Measurements from ENCODE around the gene OLIG1.

Gene OLIG1

DNA sequence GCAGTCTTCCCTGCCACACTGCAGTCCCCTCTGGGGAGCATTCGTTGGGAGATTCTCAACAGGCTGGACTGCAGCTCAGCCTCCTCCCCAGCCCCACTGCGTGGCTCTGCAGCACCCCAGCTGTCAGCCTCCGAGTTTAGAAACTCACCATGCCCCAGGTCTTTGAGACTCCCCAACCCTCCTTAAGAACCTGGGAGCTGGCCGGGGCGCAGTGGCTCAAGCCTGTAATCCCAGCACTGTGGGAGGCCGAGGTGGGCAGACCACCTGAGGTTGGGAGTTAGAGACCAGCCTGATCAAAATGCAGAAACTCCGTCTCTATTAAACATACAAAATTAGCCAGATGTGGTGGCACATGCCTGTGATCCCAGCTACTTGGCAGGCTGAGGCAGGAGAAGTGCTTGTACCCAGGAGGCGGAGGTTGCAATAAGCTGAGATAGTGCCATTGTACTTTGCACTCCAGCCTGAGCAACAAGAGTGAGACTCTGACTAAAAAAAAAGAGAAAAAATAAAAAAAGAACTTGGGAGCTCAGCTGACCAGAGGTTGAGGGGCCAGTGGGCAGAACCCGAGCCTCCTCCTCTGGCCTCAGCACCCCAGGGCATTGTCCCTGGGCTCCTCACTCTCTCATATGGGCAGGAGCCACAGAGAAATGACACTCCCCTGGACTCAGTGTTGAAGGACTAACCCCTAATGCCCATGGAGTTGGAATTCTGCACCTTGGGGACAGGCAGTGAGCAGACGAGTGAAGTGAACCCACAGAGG, 38.6 kb upstream of the OLIG1 start:
- no peak for DNase-seq

- no peak for DNase-seq
These were observed 37.4 kb upstream of the OLIG1 start for GRCh38 chr21:33032434-33033047.

DNA sequence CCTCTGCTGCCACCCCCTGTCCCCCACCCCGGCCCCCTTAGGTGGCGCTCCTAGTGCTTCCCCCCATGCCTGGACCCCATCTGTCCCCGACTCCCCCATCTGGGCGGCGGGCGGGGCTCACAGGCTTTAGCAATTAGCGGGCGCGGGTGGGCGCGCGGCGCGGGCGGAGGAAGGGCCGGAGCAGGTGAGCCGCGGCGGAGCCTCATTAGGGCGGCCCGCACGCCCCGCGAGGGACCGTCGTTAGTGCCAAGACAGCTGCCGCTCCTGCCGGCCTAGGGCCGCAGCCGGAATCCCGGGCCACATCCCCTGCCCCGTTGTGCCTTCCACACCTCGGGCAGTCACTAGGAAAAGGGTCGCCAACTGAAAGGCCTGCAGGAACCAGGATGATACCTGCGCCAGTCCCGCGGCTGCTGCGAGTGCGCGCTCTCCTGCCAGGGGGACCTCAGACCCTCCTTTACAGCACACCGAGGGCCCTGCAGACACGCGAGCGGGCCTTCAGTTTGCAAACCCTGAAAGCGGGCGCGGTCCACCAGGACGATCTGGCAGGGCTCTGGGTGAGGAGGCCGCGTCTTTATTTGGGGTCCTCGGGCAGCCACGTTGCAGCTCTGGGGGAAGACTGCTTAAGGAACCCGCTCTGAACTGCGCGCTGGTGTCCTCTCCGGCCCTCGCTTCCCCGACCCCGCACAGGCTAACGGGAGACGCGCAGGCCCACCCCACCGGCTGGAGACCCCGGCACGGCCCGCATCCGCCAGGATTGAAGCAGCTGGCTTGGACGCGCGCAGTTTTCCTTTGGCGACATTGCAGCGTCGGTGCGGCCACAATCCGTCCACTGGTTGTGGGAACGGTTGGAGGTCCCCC, 36.6 kb upstream of the OLIG1 start:
- no peak for DNase-seq

DNA sequence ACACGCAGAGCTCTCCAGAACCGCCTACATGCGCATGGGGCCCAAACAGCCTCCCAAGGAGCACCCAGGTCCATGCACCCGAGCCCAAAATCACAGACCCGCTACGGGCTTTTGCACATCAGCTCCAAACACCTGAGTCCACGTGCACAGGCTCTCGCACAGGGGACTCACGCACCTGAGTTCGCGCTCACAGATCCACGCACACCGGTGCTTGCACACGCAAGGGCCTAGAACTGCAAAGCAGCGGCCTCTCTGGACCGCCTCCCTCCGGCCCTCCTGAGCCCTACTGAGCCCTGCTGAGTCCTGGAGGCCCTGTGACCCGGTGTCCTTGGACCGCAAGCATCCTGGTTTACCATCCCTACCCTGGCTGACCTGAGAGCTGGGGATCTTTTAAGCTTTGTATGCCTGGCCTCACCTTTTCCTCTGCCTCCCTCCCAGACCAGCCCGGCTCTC, 36.0 kb upstream of the OLIG1 start:
- DNase-seq, result no peak

DNA sequence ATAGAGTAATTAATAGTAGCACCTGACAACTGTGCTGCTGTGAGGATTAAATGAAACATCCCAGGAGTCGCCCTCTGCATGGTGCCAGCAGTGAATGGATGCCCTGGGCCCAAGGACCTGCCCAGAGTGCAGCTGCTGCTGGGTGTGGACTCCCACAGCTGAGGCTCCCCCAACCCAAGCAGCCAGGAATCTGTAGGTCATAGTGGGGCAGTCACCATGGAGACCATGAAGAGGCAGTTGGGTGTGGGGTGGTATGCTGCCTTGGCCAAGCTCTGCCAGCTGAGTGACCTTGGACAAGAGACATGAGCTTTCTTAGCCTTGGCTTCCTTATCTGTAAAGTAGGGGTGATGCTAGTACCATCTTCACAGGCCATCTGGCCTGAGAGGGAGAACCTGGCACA, 34.8 kb upstream of the OLIG1 start:
- DNase-seq, result no peak

GRCh38 chr21:33036430-33037162, 33.3 kb upstream of the OLIG1 start:
- DNase-seq, result no peak

GRCh38 chr21:33037501-33037900, 32.4 kb upstream of the OLIG1 start:
- no peak for DNase-seq

DNA sequence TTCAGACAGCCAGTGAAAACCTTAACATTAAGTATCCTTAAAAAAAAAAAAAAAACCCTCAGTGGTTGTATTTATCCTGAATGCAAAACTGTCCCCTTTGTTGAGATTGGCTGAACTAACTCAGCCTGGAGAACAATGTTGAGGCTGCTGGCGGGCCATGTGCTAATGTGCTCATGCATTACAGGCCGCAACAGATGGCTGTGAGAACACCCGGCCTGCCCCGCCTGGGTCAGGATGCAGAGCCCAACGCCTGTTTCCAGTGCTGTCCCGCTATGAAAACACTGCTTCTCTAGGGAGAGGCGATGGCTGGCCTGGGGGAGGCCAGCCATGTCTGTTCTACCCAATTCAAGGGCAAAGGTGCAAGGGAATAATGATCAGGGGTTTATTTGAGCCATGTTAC, 30.4 kb upstream of the OLIG1 start:
- DNase-seq, result no peak

DNA sequence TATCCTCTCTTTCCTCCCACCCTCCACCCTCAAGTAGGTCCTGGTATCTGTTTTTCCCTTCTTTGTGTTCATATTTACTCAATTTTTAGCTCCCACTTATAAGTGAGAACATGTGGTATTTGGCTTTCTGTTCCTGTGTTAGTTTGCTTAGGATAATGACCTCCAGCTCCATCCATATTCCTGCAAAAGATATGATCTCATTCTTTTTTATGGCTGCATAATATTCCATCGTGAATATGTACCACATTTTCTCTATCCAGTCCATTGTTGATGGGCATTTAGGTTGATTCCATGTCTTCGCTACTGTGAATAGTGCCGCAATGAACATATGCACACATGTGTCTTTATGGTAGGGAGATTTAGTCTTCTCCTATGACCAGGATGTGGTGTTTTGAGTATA, 29.7 kb upstream of the OLIG1 start:
- no peak for DNase-seq

DNA sequence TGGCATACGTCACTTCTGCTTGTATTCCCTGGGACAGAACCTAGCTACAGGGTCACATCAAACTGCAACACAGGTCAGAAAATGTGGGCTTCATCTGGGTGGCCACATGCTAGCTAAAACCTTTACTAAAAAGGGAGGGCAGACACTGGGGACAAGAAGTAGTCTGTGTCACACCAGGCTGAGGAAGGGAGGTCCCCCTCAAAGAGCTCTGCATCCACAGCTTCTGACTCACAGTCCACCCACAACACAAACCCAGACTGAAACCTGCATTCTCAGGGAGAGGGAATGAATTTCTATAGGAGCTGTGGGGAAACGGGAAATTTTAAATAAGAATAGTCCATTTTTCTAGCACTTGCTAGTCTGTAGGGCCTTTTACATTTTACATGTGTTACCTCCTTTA, 28.0 kb upstream of the OLIG1 start:
- DNase-seq, result no peak

- no peak for DNase-seq
These were observed 27.1 kb upstream of the OLIG1 start for GRCh38 chr21:33042812-33043211.

DNA sequence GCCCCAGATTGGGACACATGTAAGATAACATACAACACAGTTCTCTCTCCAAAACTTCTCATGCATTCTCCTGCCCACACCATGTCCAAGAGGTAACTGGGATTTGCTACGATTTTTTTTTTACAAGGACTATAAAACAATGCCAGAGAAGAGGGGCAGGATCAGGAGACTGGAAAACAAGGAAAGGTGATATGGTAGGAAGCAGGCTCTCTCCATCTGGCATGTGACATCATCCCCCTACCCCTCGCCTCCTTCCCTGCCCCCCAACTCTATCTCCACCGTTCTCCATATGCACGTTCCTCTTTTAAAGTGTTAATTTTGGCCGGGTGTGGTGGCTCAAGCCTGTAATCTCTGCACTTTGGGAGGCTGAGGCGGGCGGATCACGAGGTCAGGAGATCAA, 23.5 kb upstream of the OLIG1 start:
- DNase-seq, result no peak

DNA sequence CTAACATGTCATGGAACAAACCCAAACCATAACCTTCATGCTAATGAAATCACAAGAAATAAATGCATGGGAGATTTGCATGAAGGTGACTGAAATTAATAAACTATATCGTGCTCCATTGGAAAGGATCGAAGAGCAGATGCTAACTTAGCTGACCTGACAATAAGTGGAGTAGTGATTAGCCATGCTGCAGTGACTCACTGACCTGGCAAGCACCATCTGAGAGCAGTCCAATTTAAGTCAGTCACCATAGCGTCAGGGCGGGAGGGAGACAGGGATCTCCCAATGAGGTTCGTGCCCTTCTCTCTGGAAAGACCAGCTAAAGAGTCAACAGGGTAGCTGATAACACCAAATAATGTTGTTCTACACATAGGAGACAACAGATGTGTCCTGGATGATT, 22.7 kb upstream of the OLIG1 start:
- no peak for DNase-seq

DNA sequence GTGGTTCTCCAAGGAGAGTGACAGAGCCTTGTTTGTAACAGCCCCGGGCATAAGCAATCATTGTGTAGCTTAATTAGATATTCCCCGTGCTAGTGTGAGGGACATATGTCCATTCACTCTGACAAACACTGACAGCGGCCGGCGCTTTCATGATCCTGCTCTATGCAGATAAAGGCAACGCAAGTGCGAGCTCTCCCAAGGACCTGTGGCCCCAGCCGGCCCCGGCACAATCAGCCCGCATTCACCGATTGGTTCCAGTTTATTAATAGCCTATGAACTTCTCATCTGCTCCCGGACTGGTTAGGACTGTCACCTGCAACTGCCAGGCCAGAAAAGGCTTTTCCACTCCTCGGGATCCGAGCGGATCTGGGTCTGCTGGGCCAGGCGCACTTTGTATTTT, 18.0 kb upstream of the OLIG1 start:
- DNase-seq, result no peak

GRCh38 chr21:33053951-33054350, 16.0 kb upstream of the OLIG1 start:
- no peak for DNase-seq

DNA sequence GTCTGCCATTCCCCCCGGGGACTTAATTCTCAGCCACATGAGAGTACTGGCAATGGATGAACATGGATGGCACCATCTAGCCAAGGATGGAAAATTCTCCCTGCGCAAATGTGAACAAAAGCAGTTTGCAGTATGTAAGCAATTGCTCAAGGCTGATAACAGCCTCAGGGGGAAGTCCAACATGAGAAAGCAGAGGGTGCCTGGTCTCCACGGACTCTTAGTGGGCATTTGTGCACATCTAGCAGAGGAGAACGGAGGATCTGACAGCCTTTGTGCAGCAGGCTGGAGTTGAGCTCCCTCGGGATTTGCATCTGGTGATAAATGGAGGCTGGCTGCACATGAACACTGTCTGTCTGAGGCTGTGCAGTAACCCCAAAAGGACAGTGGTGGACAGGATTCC, 13.9 kb upstream of the OLIG1 start:
- no peak for DNase-seq

DNA sequence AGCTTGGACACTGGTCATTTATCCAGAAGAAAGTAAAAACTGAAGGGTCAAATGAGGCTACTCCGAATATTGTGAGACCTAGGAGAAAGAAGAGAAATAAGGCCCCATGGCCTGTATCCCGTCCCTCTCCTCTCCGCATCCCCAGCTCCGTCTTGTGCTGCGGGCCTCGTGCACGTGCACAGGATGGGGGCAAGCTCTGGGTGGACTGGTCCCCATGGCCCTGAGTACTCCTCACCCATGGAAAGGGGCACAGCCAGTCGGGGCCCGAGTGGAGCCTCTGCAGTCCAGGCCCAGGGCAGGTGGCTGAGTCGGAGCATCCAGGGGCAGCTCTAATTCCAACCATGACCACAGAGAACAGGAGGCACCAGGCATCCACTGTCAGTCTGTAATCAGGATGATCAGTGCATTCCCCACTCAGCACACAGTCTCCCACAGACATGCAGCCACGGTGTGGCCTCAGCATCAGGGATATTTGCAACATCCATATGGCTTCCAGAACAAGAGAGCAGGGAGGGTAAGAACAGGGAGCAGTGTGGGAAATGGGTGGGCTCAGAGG, 12.5 kb upstream of the OLIG1 start:
- no peak for DNase-seq

DNA sequence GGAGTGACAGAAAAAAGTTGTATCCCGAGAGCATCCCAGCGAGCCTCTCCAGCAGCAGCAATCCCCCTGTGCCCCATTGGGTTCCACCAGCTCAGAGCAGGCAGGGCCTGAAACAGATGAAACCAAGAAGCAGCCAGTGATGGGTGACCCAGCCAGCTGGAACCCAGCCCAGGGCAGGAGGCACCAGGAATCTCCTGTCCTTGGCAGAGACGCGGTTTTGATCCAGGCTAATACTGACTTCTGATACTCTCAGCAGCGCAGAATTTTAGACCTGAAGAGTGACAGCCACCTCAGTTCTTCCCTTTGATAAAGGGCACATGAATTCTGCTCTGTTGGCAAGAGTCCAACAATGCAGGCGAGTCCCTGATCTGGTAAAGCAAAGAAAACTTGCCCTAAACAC, 11.4 kb upstream of the OLIG1 start:
- no peak for DNase-seq

DNA sequence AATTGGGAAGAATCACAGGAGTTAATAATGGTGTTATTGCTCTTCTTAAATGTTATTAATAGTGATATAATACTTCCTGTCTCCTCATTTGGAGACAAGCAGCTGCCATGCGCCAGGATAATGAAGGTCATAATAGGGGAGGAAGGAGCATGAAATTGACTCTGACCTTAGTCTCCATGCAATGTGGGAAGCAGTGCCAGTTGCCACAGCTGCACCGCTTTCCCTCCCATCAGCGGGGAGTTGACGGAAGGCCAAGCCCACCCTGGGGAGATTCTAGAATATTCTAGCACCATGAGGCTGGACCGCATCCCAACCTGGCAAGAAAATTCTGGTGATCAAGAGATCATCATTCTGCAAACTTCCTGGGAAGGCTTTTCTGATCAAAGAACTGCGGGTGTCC, 11.0 kb upstream of the OLIG1 start:
- no peak for DNase-seq

GRCh38 chr21:33059380-33059841, 10.5 kb upstream of the OLIG1 start:
- no peak for DNase-seq

DNA sequence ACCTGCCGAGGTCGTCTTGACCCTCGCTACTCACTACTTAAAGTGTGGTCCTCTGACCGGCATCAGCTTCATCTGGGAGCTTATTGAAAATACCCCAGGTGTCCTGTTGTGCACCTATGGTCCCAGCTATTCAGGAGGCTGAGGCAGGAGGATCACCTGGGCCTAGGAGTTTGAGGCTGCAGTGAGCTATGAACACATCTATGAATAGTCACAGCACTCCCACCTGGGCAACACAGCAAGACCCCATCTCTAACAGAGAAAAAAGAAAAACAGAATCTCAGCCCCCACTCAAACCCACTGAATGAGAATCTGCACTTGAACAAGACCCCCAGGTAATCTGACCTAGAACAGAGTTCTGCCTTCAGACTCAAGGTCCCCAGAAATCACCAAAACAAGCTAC, 8.7 kb upstream of the OLIG1 start:
- DNase-seq, result no peak

DNA sequence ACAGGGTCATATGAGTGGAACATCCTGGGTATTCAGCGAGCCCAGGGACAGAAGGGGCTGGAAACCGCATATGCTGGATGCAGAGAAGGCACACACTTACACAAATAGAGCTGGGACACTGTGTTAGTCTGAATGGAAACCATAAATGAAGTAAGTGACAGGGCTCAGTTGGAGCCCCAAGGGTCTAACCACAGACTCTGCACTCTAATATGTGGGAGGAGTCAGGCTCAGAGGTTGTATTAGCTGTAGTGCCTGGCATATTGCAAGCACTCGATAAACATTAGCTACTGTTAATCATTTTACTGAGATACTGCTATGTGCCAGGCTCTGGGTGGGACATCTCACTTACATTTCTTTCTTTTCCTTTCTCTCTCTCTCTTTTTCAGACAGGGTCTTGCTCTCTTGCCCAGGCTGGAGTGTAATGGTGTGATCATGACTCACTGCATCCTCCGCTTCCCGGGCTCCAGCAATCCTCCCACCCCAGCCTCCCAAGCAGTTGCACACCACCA, 6.5 kb upstream of the OLIG1 start:
- DNase-seq, result no peak

Measured in activated CD4-positive, CD25-positive, alpha-beta regulatory T cell (primary cell).